MM.1S (cell line): Measurements from ENCODE around the gene ZNF217.

Experiments used
- DNase-seq: peaks from one replicate; pipeline ENCODE4 v3.0.0-alpha.2; 2015
- H2AFZ ChIP-seq: fragments of 300-600 bp; sonication (generic); 2 replicates; pipeline ENCODE4 v1.6.0; 2016; ENCODE audit warnings: antibody characterized with exemption, low read length
- H3F3A ChIP-seq: fragments of 300-600 bp; sonication (generic); 2 replicates; pipeline ENCODE4 v1.6.1; 2016; ENCODE audit warnings: mild to moderate bottlenecking, antibody characterized with exemption, low read length, moderate library complexity, mixed read lengths; ENCODE audit not compliant: insufficient read depth
- H3K27ac ChIP-seq: fragments of 300-600 bp; sonication (generic); 2 replicates; pipeline ENCODE4 v1.5.1; 2016; ENCODE audit warnings: mild to moderate bottlenecking, low read length
- H3K27me3 ChIP-seq: fragments of 300-600 bp; sonication (generic); replicated peaks from 2 replicates; pipeline ENCODE4 v1.6.0; 2016; ENCODE audit warnings: low read length; ENCODE audit not compliant: insufficient read depth
- H3K36me3 ChIP-seq: fragments of 300-600 bp; sonication (generic); replicated peaks from 2 replicates; pipeline ENCODE4 v1.6.1; 2016; ENCODE audit warnings: mild to moderate bottlenecking, low read length, mixed read lengths; ENCODE audit not compliant: insufficient read depth
- H3K4me1 ChIP-seq: fragments of 300-600 bp; sonication (generic); 2 replicates; pipeline ENCODE4 v1.6.1; 2016; ENCODE audit warnings: low read length, mixed read lengths
- H3K4me2 ChIP-seq: fragments of 300-600 bp; sonication (generic); 2 replicates; pipeline ENCODE4 v1.6.0; 2016; ENCODE audit warnings: low read depth, low read length
- H3K4me3 ChIP-seq: fragments of 300-600 bp; sonication (generic); 2 replicates; pipeline ENCODE4 v1.5.1; 2016; ENCODE audit warnings: low read length, mixed read lengths
- H3K79me2 ChIP-seq: fragments of 300-600 bp; sonication (generic); 2 replicates; pipeline ENCODE4 v1.6.1; 2016; ENCODE audit warnings: mixed run types, low read length, mixed read lengths
- H3K9ac ChIP-seq: fragments of 300-600 bp; sonication (generic); 2 replicates; pipeline ENCODE4 v1.6.1; 2016; ENCODE audit warnings: low read length, mixed read lengths
- H3K9me2 ChIP-seq: fragments of 300-600 bp; sonication (generic); replicated peaks from 2 replicates; pipeline ENCODE4 v1.6.1; 2016; ENCODE audit warnings: mild to moderate bottlenecking, low read length, mixed read lengths; ENCODE audit not compliant: insufficient read depth
- H3K9me3 ChIP-seq: fragments of 300-600 bp; sonication (generic); replicated peaks from 2 replicates; pipeline ENCODE4 v1.6.1; 2016; ENCODE audit warnings: mild to moderate bottlenecking, low read length, mixed read lengths; ENCODE audit not compliant: insufficient read depth
- H4K20me1 ChIP-seq: fragments of 300-600 bp; sonication (generic); 2 replicates; pipeline ENCODE4 v1.6.1; 2016; ENCODE audit warnings: mild to moderate bottlenecking, low read length, moderate library complexity, mixed read lengths; ENCODE audit not compliant: insufficient read depth
- EZH2 ChIP-seq: fragments of 300-600 bp; sonication (generic); optimal IDR thresholded peaks from 2 replicates; pipeline ENCODE3; 2017; ENCODE audit warnings: low read depth, mild to moderate bottlenecking, antibody characterized with exemption, low read length, mixed read lengths
- EZH2phosphoT487 ChIP-seq: fragments of 300-600 bp; sonication (generic); IDR thresholded peaks from 2 replicates; pipeline ENCODE4 v1.6.1; 2018; ENCODE audit warnings: antibody characterized with exemption, low read length
- TF ChIP-seq, protein P1 (sequence below): fragments of 300-600 bp; sonication (generic); IDR thresholded peaks from 2 replicates; pipeline ENCODE4 v1.5.1; 2016; ENCODE audit warnings: antibody characterized with exemption, low read length, mixed read lengths

ZNF217 gene

DNA sequence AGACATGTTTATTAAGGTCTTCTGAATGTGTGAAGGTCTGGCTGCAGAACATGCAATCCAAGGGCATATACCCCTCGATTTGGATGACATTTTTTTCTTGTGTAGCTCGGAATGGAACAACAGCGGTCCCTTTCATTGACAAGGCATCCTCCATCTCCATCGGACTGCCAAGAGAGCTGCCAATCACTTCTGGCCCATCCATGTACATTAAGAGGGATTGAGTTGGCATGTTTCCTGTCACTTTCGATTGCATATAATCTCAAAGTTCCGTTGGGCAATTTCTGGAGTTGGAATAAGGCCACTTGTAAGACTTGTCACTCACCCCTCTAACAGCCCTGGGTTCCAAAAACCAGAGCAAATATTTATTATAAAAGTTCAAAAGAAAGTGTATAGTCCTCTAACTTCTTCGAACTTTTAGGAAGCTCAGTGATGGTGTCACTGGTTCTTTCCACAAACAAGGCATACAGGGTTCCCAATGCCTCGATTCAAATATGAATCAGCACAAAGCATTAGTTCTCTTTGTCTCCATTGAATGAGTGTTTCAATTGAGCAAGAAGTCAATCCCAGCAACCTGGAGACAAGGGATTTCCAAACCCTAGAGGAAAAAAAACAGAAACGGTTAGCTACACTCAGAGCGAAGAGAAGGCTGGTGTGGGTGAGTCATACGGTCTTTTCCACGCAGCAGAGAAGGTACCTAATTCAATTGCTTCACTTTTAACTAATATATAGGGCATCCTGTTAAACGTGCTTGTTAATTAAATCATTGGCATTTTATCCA is 10.9 kb downstream of the ZNF217 start:
- H3K36me3 ChIP-seq, result peaks cover 28% of the 10 kb centered on the region
- DNase-seq, result no peak
- no peaks in the 10 kb centered on the region for H3K27me3 ChIP-seq
- peak overlapping the region; percentile 92 for H3K27ac ChIP-seq
- TF ChIP-seq, protein P1, sequence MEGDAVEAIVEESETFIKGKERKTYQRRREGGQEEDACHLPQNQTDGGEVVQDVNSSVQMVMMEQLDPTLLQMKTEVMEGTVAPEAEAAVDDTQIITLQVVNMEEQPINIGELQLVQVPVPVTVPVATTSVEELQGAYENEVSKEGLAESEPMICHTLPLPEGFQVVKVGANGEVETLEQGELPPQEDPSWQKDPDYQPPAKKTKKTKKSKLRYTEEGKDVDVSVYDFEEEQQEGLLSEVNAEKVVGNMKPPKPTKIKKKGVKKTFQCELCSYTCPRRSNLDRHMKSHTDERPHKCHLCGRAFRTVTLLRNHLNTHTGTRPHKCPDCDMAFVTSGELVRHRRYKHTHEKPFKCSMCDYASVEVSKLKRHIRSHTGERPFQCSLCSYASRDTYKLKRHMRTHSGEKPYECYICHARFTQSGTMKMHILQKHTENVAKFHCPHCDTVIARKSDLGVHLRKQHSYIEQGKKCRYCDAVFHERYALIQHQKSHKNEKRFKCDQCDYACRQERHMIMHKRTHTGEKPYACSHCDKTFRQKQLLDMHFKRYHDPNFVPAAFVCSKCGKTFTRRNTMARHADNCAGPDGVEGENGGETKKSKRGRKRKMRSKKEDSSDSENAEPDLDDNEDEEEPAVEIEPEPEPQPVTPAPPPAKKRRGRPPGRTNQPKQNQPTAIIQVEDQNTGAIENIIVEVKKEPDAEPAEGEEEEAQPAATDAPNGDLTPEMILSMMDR, result no peak
- TF ChIP-seq EZH2 (no peak), EZH2phosphoT487 (no peak)
- no peaks in the 10 kb centered on the region for H3K9me3 ChIP-seq
- H3K9me2 ChIP-seq, result no peaks in the 10 kb centered on the region
- H3K4me2 ChIP-seq, result peak overlapping the region; percentile 82
- no peak overlapping the region for H2AFZ ChIP-seq
- peaks cover 4% of the 10 kb centered on the region; the same call in 1 of the 2 replicates for H3K4me1 ChIP-seq
- H4K20me1 ChIP-seq, result peaks cover 6% of the 10 kb centered on the region; the same call in 1 of the 2 replicates
- peaks cover 56% of the 10 kb centered on the region for H3F3A ChIP-seq
- peak overlapping the region; percentile 70 for H3K4me3 ChIP-seq
- peak overlapping the region; percentile 85 for H3K9ac ChIP-seq
- H3K79me2 ChIP-seq, result peaks cover 99% of the 10 kb centered on the region

DNA sequence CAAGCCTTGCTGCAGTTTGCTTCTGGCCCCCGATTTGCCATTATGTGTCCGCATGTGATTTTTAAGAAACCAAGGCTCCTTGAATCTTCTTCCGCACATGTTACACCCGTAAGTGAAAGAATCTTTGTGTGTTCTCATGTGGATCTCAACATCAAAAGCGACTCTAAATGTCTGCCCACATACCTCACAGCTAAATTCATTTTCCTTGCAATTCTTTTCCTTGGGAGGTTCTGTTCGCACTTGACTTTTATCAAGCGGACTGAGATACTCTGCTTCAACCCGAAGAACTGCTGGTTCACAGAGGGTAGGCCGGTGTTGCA is 11.4 kb downstream of the ZNF217 start:
- Histone ChIP-seq H3K36me3 (peaks cover 33% of the 10 kb centered on the region), H2AFZ (no peak overlapping the region), H3K4me3 (peak overlapping the region; percentile 70), H3K27me3 (no peaks in the 10 kb centered on the region), H3K9ac (peak overlapping the region; percentile 85), H3K4me2 (peak overlapping the region; percentile 82), H3K4me1 (peaks cover 5% of the 10 kb centered on the region; the same call in 1 of the 2 replicates), H3K27ac (peak overlapping the region; percentile 92), H3K79me2 (peaks cover 100% of the 10 kb centered on the region), H3F3A (peaks cover 54% of the 10 kb centered on the region), H4K20me1 (peaks cover 8% of the 10 kb centered on the region), H3K9me2 (no peaks in the 10 kb centered on the region), H3K9me3 (no peaks in the 10 kb centered on the region)
- TF ChIP-seq EZH2 (no peak), EZH2phosphoT487 (no peak)
- TF ChIP-seq, protein P1, result no peak
- no peak for DNase-seq

DNA sequence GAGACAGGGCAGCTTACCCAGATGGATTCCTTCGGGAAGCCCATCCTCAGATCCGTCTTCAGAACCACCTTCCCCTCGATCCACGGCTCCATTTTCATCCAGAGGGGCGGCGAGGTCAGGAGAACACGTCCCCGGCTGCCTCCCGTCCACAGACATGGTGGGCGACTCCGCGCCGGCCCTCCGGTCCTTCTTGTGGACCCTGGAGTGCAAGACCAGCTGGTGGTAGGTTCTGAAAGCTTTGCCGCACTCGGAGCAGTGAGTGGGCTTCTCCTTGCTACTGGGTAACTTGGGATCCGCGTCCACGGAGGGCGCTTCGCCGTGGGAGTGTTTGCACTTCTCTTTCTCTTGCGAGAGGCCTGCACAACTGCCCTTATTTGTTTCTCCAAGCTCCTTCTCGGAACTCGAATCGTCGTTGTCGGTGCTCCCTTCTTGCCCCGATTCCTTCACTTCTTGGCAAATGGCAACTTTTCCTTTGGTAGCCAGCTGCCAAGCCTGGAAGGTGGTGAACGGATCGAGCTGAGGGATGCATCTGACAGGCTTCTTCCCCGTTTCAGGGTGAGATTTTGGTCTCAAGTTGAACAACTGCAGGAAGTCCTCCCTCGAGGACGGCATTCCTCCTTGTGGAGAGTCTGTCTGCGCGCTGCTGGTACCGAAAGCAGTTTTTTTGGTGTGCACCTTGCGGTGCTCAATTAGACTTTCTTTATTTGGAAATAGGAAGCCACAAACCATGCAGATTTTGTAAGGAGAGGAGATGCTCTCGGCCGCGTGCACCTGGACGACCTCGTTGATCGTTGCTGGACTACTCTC is 12.0 kb downstream of the ZNF217 start:
- TF ChIP-seq EZH2, result no peak
- TF ChIP-seq EZH2phosphoT487, result no peak
- TF ChIP-seq, protein P1, result no peak
- Histone ChIP-seq H3K36me3 (peaks cover 39% of the 10 kb centered on the region), H3K4me1 (peaks cover 7% of the 10 kb centered on the region; the same call in 1 of the 2 replicates), H3K9me3 (no peaks in the 10 kb centered on the region), H3K27ac (peak overlapping the region; percentile 92), H2AFZ (no peak overlapping the region), H3F3A (peaks cover 49% of the 10 kb centered on the region), H3K4me2 (peak overlapping the region; percentile 82), H3K9ac (peak overlapping the region; percentile 85), H3K79me2 (peaks cover 100% of the 10 kb centered on the region), H3K4me3 (peak overlapping the region; percentile 70), H4K20me1 (peaks cover 13% of the 10 kb centered on the region), H3K9me2 (no peaks in the 10 kb centered on the region), H3K27me3 (no peaks in the 10 kb centered on the region)
- DNase-seq, result peak; percentile 82
